NCI-H345 treated with DMSO at 0.1 percent for 48 hours (cell line): ENCODE data around the gene CDCA7L.
"Not testable (repeated sequence)": the region's sequence is repeated elsewhere in the genome, so short reads cannot be mapped to it uniquely, and the experiment has no call there.

ENCODE experiments used
- DNase-seq: peaks from one replicate; lab custom pipeline; 2025; ENCODE audit not compliant: unreplicated experiment; lab: John Stamatoyannopoulos, UW

CDCA7L gene

DNA sequence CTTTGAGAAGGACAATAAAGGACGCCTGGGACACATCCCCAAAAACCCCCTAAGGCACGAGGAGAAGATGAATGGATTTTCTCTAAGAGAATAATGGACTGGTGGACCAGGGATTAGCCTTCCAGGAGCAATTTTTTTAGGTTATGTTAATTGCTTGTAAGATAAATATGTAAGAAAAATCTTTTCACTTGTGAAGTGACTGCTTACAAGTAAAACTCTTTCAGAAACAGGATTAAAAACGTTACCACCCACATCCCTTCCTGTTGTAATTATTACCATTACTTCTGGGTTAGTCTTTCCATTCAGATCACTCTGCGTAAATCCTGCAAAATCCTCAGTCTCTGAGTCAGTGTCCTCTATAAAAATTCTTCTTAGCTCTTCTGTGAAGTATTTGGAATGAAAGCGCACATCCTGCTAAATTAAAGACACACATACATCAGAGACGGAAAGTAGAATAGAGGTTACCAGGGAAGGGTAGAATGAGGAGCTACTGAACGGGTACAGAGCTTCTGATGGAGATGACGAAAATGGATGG is 34.3 kb downstream of the CDCA7L start:
- no peak for DNase-seq

DNA sequence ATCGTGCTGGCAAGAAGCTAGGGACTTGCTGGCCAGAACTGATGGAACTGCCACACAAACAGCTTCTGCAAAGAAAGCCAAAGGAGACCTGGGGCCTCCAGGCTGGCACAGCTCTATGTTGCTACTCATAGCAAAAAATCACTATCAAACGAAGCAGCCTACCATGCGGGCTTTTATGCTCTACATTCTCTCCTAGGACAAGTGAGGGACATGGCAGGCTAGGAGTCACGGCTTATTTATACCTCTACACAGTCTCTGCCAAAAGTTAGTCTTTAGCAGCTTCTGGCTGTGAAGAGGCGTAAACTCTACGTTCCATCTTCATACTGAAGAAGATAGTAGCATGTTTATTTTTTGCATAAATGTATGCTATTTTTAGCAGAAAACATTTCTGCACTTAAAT is 35.4 kb downstream of the CDCA7L start:
- no peak for DNase-seq

DNA sequence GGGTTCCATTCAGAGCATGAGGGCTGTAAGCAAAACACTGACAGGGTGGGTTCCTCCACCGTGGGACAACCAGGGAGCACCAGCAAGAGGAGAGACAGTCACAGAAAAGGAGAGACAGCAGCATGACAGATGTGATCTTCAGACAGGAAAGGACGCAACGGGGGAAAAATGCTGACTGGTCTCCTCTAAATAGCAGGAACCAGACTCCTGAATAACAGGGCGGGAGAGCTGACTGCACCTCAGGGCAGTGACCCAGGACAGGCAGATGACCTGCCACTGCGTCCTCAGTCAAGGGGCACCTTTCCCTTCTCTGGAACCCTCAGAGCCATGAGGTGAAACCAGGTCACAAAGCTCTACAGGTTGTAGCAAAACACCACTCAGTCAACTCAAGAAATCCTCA is 37.0 kb downstream of the CDCA7L start:
- no peak for DNase-seq

- DNase-seq: no peak
These were observed 42.5 kb downstream of the CDCA7L start for GRCh38 chr7:21903020-21903786.

DNA sequence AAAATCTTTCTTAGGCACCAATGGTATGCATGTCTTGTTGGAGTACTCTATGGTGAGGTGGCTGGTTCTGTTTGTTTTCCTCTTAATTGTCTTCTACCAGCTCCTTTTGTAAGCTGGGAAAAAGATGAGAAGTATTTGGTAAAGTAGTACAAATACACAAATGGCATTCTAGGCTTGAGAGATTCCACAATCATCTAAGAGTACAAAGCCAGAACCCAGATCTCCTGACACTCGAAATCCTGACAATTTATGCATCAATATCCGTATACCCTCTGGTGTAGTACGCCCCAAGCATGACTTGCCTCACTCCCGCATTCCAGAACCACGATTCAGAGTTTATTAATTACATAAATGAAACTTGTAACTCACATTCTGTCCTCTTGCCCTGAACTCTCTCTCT is 43.5 kb downstream of the CDCA7L start:
- DNase-seq: no peak

DNA sequence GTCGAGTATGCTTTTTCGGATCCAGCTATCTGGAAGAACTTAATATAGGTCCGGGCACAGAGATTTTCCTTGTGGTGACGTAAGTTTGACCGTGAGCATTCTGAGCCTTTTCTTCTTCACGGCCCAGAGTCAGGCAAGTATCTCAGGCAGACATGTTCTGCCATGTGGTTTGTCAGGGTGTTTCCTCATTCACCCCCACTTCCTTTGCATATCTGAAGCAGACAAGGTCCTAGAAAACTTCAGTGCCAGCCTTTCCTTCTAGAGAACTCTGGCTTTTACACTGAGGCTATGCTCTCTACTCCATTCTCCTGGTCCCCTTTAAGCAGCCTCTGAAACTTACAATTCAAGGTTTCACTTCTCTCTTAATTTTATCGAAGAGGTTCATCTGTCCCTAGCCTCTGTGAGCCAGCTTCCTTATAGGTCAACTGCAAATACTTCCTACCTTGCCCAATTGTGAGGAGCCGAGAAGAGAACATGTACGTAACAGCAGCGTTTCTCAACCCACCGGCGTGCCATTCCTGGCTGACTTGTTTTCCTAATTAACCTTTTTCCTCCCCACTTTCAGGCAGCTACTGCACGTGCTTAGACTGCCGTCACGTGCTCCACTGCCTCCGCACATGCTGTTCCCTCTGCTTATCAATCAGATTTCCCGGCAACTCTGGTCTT is 47.3 kb downstream of the CDCA7L start:
- no peak for DNase-seq

DNA sequence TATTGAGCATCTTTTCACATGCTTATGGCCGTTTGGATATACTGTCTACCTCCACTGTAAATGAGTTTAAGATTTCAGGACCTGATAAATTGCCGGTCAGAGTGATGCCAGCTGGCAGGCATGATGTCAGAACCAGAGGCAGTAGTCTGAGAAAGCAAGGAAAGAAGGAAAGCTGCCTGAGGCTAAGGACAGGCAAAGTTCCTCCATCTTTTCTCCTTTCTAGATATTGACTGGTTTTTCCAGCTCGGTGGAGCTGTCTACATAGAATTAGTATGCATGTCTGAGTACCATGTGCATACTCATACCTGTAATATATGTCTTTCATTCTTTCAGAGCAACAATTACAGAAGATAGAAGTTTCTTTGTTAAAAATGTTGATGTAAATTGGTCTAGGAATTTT is 52.3 kb downstream of the CDCA7L start:
- DNase-seq: no peak

DNA sequence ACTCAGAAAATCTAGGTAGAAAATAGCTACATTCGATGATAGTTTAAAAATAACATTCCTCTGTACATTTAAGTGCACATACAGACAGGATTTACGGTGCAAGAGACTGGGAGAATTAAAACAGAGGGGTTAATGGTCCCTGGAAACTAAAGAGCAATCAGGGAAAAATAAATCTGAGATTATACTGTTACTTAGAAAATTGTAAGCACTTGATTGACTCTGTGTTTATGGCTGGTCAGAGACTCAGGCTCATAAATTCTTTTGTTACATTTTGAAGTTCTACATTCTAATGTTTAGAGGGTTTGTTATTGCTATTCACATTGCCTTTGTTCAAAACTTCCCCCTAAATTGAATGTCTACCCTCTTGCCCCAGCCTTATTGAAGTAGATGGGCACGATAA is 54.4 kb downstream of the CDCA7L start:
- no peak for DNase-seq

- no peak for DNase-seq
These were observed 57.9 kb downstream of the CDCA7L start for GRCh38 chr7:21887779-21888178.

GRCh38 chr7:21887353-21887752 is 58.3 kb downstream of the CDCA7L start:
- no peak for DNase-seq

- DNase-seq: no peak
These were observed 59.3 kb downstream of the CDCA7L start for GRCh38 chr7:21886396-21886795.

DNA sequence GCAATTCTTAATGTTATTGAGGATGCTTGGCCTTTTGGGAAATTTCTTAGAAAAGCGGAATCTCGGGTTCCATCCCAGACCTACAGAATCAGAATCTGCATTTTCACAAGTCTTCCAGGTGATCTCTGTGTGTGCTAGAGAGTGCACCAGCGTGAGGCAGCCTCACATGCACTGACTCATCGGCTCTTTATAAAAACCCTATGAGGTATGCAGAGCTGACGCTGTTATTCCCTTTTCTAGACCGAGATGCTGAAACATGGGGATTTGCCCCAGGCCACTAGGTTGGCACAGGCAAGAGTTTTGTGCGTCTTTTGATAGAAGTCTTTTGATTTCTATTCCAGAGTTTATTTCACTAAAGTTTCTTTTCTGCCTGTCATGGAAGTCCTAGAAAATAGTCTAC is 61.2 kb downstream of the CDCA7L start:
- DNase-seq: no peak

GRCh38 chr7:21883501-21883900 is 62.2 kb downstream of the CDCA7L start:
- not testable (repeated sequence) for DNase-seq

- DNase-seq: no peak
These were observed 62.6 kb downstream of the CDCA7L start for GRCh38 chr7:21883069-21883468.

DNA sequence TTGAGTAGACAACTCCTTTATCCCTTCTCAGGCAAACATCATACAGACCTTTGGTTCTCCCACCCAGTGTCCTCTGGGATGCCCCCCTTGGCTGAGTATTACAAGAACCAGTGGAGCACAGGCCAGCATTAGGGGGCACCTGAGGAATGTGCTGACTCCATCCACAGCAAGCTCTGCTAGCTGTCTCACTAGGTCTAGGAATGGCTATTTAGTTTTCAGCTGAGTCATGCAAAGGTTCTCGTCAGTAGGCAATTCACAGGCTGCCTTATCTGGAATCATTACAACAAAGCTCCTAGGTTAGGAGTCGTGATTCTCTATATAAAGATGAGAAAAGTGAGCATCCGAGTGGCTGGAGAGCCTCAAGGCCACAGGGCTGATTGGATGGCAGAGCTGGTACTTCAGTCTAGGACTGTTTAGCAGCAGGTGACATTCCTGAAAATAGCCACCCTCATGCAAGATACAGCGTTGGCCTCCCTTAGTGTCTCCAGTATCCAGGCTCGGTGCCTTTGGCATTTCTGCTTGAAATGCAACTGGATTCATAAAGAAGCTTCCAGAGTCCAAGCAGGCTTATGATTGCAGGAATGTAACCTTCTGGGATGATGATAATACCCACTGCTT is 75.8 kb downstream of the CDCA7L start:
- DNase-seq: no peak

DNA sequence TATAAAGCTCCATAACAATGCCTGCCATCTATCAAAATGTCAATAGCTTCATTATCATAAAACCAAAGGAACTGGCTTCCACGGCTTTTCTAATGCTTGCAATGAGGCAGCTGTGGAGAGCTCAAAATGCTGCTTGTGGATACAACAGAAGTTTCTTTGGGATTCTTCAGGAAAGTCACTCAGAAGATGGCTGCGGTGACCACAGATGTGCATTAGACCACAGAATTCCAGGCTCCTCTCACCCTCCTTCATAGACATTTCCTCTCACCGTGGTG is 77.2 kb downstream of the CDCA7L start:
- no peak for DNase-seq

- no peak for DNase-seq
These were observed 77.7 kb downstream of the CDCA7L start for GRCh38 chr7:21867816-21868575.

GRCh38 chr7:21867226-21867625 is 78.5 kb downstream of the CDCA7L start:
- no peak for DNase-seq

DNA sequence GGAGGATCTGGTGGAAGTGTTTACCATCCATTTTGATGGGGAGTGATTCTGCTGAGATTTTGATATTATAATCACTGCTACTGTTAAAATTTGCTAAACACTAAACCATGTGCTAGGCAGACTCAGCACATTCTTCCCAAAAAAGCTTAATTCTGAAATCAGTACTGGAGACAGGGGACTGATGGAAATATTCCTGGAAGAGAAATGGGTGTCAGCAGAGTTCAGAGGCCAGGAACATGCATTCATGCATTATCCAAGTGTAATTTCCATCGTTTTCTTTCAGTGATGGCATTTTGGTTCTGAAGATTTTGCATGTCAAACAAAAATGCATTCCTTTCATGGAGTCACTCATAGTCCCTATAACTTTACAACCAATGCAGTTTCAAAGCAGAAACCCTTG is 79.0 kb downstream of the CDCA7L start:
- no peak for DNase-seq

GRCh38 chr7:21865631-21866204 is 80.0 kb downstream of the CDCA7L start:
- not testable (repeated sequence) for DNase-seq

GRCh38 chr7:21851559-21851967 is 94.1 kb downstream of the CDCA7L start:
- DNase-seq: no peak
